IMR-90 (cell line): ENCODE measurements around the gene PTPRU. TPM values are rescaled to one million over a fixed set of nuclear protein-coding genes. Genes with fewer than 3 reads are reported as not detected.

Experiments
- ATAC-seq: fragments of 200-7000 bp; cut with Tn5 transposase; 2 replicates; pipeline ENCODE4 v1.9.1; 2020; ENCODE audit warnings: low read depth, mild to moderate bottlenecking, moderate library complexity
- BruUV-seq: library from RNA; stranded (reverse); fragments of 400-500 nt; replicated peaks from 2 replicates; lab custom pipeline; 2021; lab: Mats Ljungman, UMichigan
- CTCF ChIA-PET: fragments of 300-600 bp; formaldehyde crosslinking; extraction: SDS; loops from one replicate; lab custom pipeline; 2021; ENCODE audit warnings: antibody characterized with exemption; lab: Yijun Ruan, JAX
- POLR2A ChIA-PET: fragments of 300-600 bp; sonication (Branson Sonifier 250); formaldehyde crosslinking; loops from one replicate; lab custom pipeline; 2022; ENCODE audit warnings: antibody characterized with exemption; ENCODE audit not compliant: unreplicated experiment; lab: Charles Lee
- DNase-seq: peaks from one replicate; pipeline ENCODE4 v3.0.0; 2013
- H2AFZ ChIP-seq: replicated peaks from 2 replicates; pipeline ENCODE3; 2013; ENCODE audit warnings: low read length, mild to moderate bottlenecking; ENCODE audit not compliant: poor library complexity
- H2AK5ac ChIP-seq: 2 replicates; pipeline ENCODE4 v1.6.1; 2013; ENCODE audit warnings: low read depth, low read length, inconsistent platforms
- H2AK9ac ChIP-seq: replicated peaks from 2 replicates; pipeline ENCODE3; 2013; ENCODE audit warnings: mild to moderate bottlenecking, low read depth, low read length, moderate library complexity; ENCODE audit not compliant: poor library complexity
- H2BK120ac ChIP-seq: 2 replicates; pipeline ENCODE4 v1.6.1; 2013; ENCODE audit warnings: low read depth, low read length, inconsistent platforms
- H2BK15ac ChIP-seq: 3 replicates; pipeline ENCODE4 v1.6.1; 2013; ENCODE audit warnings: low read depth, low read length, inconsistent platforms
- H2BK20ac ChIP-seq: 2 replicates; pipeline ENCODE4 v1.6.1; 2013; ENCODE audit warnings: low read depth, mild to moderate bottlenecking, inconsistent platforms, low read length, moderate library complexity
- H2BK5ac ChIP-seq: 2 replicates; pipeline ENCODE4 v1.6.1; 2013; ENCODE audit warnings: mild to moderate bottlenecking, low read depth, low read length, inconsistent platforms; ENCODE audit not compliant: poor library complexity, severe bottlenecking
- H3K14ac ChIP-seq: replicated peaks from 2 replicates; pipeline ENCODE4 v1.6.1; 2013; ENCODE audit warnings: low read depth, low read length, inconsistent platforms
- H3K18ac ChIP-seq: 2 replicates; pipeline ENCODE4 v1.6.1; 2013; ENCODE audit warnings: low read depth, low read length, control low read depth
- H3K23ac ChIP-seq: 2 replicates; pipeline ENCODE4 v1.6.1; 2013; ENCODE audit warnings: low read depth, low read length, inconsistent platforms
- H3K27ac ChIP-seq: 2 replicates; pipeline ENCODE4 v1.5.1; 2013; ENCODE audit warnings: mild to moderate bottlenecking, control low read depth, low read length; ENCODE audit not compliant: insufficient read depth
- H3K27me3 ChIP-seq: 2 replicates; pipeline ENCODE4 v1.6.1; 2013; ENCODE audit warnings: low read length; ENCODE audit not compliant: control insufficient read depth, insufficient read depth
- H3K36me3 ChIP-seq: 2 replicates; pipeline ENCODE4 v1.6.1; 2013; ENCODE audit warnings: low read length, mixed read lengths; ENCODE audit not compliant: control insufficient read depth, insufficient read depth
- H3K4ac ChIP-seq: 2 replicates; pipeline ENCODE4 v1.6.1; 2013; ENCODE audit warnings: low read depth, low read length, inconsistent platforms
- H3K4me1 ChIP-seq: 2 replicates; pipeline ENCODE4 v1.6.1; 2013; ENCODE audit warnings: low read length, mixed read lengths; ENCODE audit not compliant: control insufficient read depth, insufficient read depth
- H3K4me2 ChIP-seq: 2 replicates; pipeline ENCODE4 v1.6.1; 2013; ENCODE audit warnings: low read depth, mild to moderate bottlenecking, control low read depth, low read length, moderate library complexity
- H3K4me3 ChIP-seq: 2 replicates; pipeline ENCODE4 v1.5.1; 2013; ENCODE audit warnings: low read depth, mild to moderate bottlenecking, control low read depth, low read length, moderate library complexity; ENCODE audit not compliant: insufficient read depth
- H3K56ac ChIP-seq: 2 replicates; pipeline ENCODE4 v1.6.1; 2013; ENCODE audit warnings: low read length, inconsistent platforms; ENCODE audit not compliant: insufficient read depth; ENCODE audit errors: extremely low read depth
- H3K79me1 ChIP-seq, 2 experiments: 2 replicates each; pipeline ENCODE4 v1.6.1; 2013; ENCODE audit warnings: low read length in 2 of 2, inconsistent platforms in 1 of 2, low read depth in 1 of 2
- H3K9ac ChIP-seq: 2 replicates; pipeline ENCODE4 v1.6.1; 2013; ENCODE audit warnings: low read depth, low read length, control low read depth
- H3K9me1 ChIP-seq: 2 replicates; pipeline ENCODE4 v1.6.1; 2013; ENCODE audit warnings: low read length, inconsistent platforms; ENCODE audit not compliant: insufficient read depth
- H3K9me3 ChIP-seq: 2 replicates; pipeline ENCODE4 v1.6.1; 2013; ENCODE audit warnings: low read length; ENCODE audit not compliant: control insufficient read depth, insufficient read depth
- H4K20me1 ChIP-seq: 2 replicates; pipeline ENCODE4 v1.6.1; 2013; ENCODE audit warnings: low read length, inconsistent platforms; ENCODE audit not compliant: insufficient read depth
- H4K5ac ChIP-seq: 2 replicates; pipeline ENCODE4 v1.6.1; 2013; ENCODE audit warnings: mild to moderate bottlenecking, low read depth, low read length, control low read depth
- H4K8ac ChIP-seq, 2 experiments: 2 replicates each; pipeline ENCODE4 v1.6.1; 2013; ENCODE audit warnings: low read depth in 2 of 2, low read length in 2 of 2, control low read depth in 1 of 2, inconsistent platforms in 1 of 2
- H4K91ac ChIP-seq: 2 replicates; pipeline ENCODE4 v1.6.1; 2013; ENCODE audit warnings: low read depth, low read length, inconsistent platforms; ENCODE audit not compliant: insufficient read depth
- BHLHE40 ChIP-seq: fragments of 150-350 bp; IDR thresholded peaks from 2 replicates; pipeline ENCODE4 v1.6.1; 2016; ENCODE audit warnings: mild to moderate bottlenecking, low read depth, low read length
- WGBS, 2 experiments: methylation state at CpG; one replicate each; pipeline versions ENCODE4 v1.1.5 to v1.1.7; 2013; ENCODE audit warnings: missing lambda C conversion rate in 2 of 2; ENCODE audit not compliant: insufficient read length in 1 of 2; ENCODE audit errors: extremely low coverage in 2 of 2; 5-methylcytosine and 5-hydroxymethylcytosine counted together
- dilution Hi-C: fragments of 300-500 bp; cut with HindIII; formaldehyde crosslinking; loops from one replicate; pipeline ENCODE4 v1.14.3; 2018; ENCODE audit warnings: low sequenced_read_pairs; ENCODE audit not compliant: unreplicated experiment
- in situ Hi-C: fragments of 300-500 bp; cut with MboI; formaldehyde crosslinking; loops from 3 replicates; pipeline ENCODE4 v1.14.3; 2019; ENCODE audit warnings: low sequenced_read_pairs, inconsistent platforms, mixed read lengths
- intact Hi-C: fragments of 100-400 bp; cut with micrococcal nuclease; formaldehyde crosslinking; loops from 2 replicates; pipeline ENCODE4 v1.10.0; 2022
- polyA plus RNA-seq, 3 experiments: library from polyadenylated mRNA; depleted of rRNA; stranded (reverse); fragments of >200 nt; gene quantifications; 2 replicates each; pipeline ENCODE4 v1.2.3, GENCODE V29; 2012; ENCODE audit warnings: low replicate concordance in 1 of 3
- total RNA-seq: library from RNA; depleted of rRNA; stranded (reverse); fragments of >200 nt; gene quantifications from 2 replicates; pipeline ENCODE4 v1.2.3, GENCODE V29; 2012

The PTPRU gene
- total and polyA plus RNA-seq, 2 of the 4 experiments (the other 2 are of a cell fraction), result 7.0 to 10.7 TPM

DNA sequence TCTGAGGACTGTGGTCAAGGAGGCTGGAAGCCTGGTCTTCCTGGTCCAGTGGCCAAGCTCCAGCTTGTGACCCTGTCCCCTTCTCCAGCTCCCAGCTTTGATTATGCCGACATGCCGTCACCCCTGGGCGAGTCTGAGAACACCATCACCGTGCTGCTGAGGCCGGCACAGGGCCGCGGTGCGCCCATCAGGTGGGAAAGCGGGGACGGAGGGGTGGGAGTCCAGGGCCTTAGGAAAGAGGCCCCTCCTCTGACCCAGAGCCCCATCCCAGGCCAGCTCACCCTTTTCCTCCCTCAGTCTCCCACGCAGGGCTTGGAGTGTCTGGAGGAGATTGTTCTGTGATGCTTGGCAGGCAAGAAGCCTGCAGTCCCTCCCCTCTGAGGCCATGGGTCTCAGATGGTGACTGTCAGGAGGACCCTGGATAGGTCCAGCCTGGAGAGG is 43.6 kb downstream of the PTPRU start:
- Histone ChIP-seq H3K4me2 (no peak overlapping the region), H2AK9ac (peak overlapping the region; percentile 63), H3K4ac (no peak overlapping the region), H3K9ac (no peak overlapping the region), H4K5ac (no peak overlapping the region), H3K27ac (no peak overlapping the region), H3K9me3 (no peaks in the 10 kb centered on the region), H2BK20ac (no peak overlapping the region), H3K18ac (no peak overlapping the region), H3K4me3 (no peak overlapping the region), H3K14ac (no peak overlapping the region), H2BK15ac (no peak overlapping the region), H3K27me3 (no peaks in the 10 kb centered on the region), H2BK120ac (no peak overlapping the region), H3K79me1 (no peaks in the 10 kb centered on the region; a peak in 1 of 4 replicates), H2AFZ (peak overlapping the region; percentile 80), H3K36me3 (no peaks in the 10 kb centered on the region; the same call in 1 of the 2 replicates), H4K20me1 (no peaks in the 10 kb centered on the region), H3K4me1 (0 out of 2 replicates have a peak, but pooled peaks cover 3% of the 10 kb centered on the region), H3K9me1 (peaks cover 8% of the 10 kb centered on the region), H3K56ac (no peak overlapping the region), H3K23ac (no peak overlapping the region), H2AK5ac (peak overlapping the region; percentile 21; the same call in 1 of the 2 replicates), H4K8ac (no peak overlapping the region), H2BK5ac (no peak overlapping the region), H4K91ac (no peak overlapping the region)
- DNase-seq (no peak), ATAC-seq (peak; percentile 13)
- in situ Hi-C loops, result no loop called here
- WGBS, 2 experiments, result no CpG with 5 or more reads among the region's 11 CpGs
- intact Hi-C loops, result no loop called here
- no peak for TF ChIP-seq BHLHE40
- POLR2A ChIA-PET, result no interaction called here
- BruUV-seq, result no TSS peak
- dilution Hi-C loops, result no loop called here
- CTCF ChIA-PET, result no interaction called here
